Left ventricle myocardium inferior (tissue), 1 donor: ENCODE data around the gene TEX52. TPM values are rescaled to one million over a fixed set of nuclear protein-coding genes. Genes with fewer than 3 reads are reported as not detected.
A peak's percentile ranks its signal among the peaks of the same experiment; 100 is the strongest.

Experiments
- DNase-seq: peaks from one replicate; pipeline ENCODE4 v3.0.0-alpha.2; 2020
- H3K27ac ChIP-seq: fragments of 200-600 bp; replicated peaks from 2 replicates; pipeline ENCODE4 v1.8.0; 2021
- H3K27me3 ChIP-seq: fragments of 200-600 bp; 2 replicates; pipeline ENCODE4 v1.8.0; 2021; ENCODE audit warnings: low read depth
- H3K36me3 ChIP-seq: fragments of 200-600 bp; 2 replicates; pipeline ENCODE4 v1.8.0; 2021
- H3K4me1 ChIP-seq: fragments of 200-600 bp; 2 replicates; pipeline ENCODE4 v1.8.0; 2021
- H3K4me3 ChIP-seq: fragments of 200-600 bp; 2 replicates; pipeline ENCODE4 v1.8.0; 2021; ENCODE audit warnings: mild to moderate bottlenecking, moderate library complexity
- H3K9me3 ChIP-seq: fragments of 200-600 bp; replicated peaks from 2 replicates; pipeline ENCODE4 v1.8.0; 2021
- intact Hi-C: fragments of 100-400 bp; cut with micrococcal nuclease; formaldehyde crosslinking; loops from one replicate; pipeline ENCODE4 v1.11.0; 2022
- total RNA-seq: library from RNA; stranded (reverse); fragmentation: NEBNext Ultra II Directional; extraction: Animal tissue kit (Norgen Biotek cat#: 25700); gene quantifications from one replicate; pipeline ENCODE4 v1.2.1, GENCODE V29; 2021
- TF ChIP-seq, protein P1 (sequence below): fragments of 200-600 bp; IDR thresholded peaks from 2 replicates; pipeline ENCODE4 v1.8.0; 2021; ENCODE audit warnings: antibody characterized with exemption, mild to moderate bottlenecking, borderline replicate concordance
- donor health status: DM: no; HTN: yes; CAD: no; lungs with severe emphysema.

TEX52 gene
- total RNA-seq, 1 donor from 2014 or later, result not detected

DNA sequence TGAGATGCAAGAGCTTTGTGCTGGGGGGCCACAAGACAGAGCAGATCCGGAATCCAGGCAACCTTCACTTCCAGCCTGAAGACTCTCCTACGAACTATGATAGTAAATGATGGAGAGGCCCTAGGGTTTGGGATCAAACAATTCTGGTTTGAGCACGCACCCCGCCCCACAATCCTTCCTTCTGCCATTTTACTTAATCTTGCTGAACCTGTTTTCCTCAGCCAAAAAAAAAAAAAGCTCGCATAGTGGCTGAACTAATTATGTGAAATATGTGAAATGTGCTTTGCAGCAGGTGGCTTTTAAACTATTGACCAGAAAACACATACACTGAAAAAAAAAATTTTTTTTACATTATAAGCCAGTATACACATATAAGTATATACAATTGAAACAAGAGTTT is 45.0 kb downstream of the TEX52 start:
- intact Hi-C loops, result no loop called here
- Histone ChIP-seq H3K27me3 (no peaks in the 10 kb centered on the region), H3K9me3 (no peaks in the 10 kb centered on the region), H3K4me3 (peak overlapping the region; percentile 90), H3K4me1 (peaks cover 27% of the 10 kb centered on the region), H3K27ac (peak overlapping the region; percentile 99), H3K36me3 (peaks cover 12% of the 10 kb centered on the region)
- DNase-seq, result no peak
- TF ChIP-seq, protein P1, sequence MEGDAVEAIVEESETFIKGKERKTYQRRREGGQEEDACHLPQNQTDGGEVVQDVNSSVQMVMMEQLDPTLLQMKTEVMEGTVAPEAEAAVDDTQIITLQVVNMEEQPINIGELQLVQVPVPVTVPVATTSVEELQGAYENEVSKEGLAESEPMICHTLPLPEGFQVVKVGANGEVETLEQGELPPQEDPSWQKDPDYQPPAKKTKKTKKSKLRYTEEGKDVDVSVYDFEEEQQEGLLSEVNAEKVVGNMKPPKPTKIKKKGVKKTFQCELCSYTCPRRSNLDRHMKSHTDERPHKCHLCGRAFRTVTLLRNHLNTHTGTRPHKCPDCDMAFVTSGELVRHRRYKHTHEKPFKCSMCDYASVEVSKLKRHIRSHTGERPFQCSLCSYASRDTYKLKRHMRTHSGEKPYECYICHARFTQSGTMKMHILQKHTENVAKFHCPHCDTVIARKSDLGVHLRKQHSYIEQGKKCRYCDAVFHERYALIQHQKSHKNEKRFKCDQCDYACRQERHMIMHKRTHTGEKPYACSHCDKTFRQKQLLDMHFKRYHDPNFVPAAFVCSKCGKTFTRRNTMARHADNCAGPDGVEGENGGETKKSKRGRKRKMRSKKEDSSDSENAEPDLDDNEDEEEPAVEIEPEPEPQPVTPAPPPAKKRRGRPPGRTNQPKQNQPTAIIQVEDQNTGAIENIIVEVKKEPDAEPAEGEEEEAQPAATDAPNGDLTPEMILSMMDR, result no peak

DNA sequence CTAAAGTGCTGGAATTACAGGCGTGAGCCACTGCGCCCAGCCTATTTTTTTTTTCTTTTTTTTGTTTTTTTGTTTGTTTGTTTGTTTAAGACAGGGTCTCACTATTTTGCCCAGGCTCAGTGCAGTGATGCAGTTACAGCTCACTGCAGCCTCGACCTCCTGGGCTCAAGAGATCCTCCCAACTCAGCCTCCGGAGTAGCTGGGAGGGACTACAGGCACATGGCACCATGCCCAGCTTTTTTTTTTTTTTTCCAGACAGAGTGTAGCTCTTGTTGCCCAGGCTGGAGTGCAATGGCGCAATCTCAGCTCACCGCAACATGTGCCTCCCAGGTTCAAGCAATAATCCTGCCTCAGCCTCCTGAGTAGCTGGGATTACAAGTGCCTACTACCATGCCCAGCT is 50.1 kb downstream of the TEX52 start:
- no peaks in the 10 kb centered on the region for H3K27me3 ChIP-seq
- TF ChIP-seq, protein P1, result no peak
- H3K9me3 ChIP-seq, result no peaks in the 10 kb centered on the region
- peaks cover 40% of the 10 kb centered on the region for H3K36me3 ChIP-seq
- no peak overlapping the region for H3K4me3 ChIP-seq
- no peak overlapping the region for H3K27ac ChIP-seq
- H3K4me1 ChIP-seq, result peaks cover 32% of the 10 kb centered on the region
- DNase-seq, result no peak
- intact Hi-C loops, result no loop called here

GRCh38 chr12:2805143-2805520 is 51.7 kb downstream of the TEX52 start:
- Histone ChIP-seq H3K27me3 (no peaks in the 10 kb centered on the region), H3K36me3 (peaks cover 56% of the 10 kb centered on the region), H3K4me3 (no peak overlapping the region), H3K27ac (peak overlapping the region; percentile 69), H3K4me1 (peaks cover 44% of the 10 kb centered on the region), H3K9me3 (no peaks in the 10 kb centered on the region)
- intact Hi-C loops, result no loop called here
- DNase-seq, result no peak
- TF ChIP-seq, protein P1, result no peak

- DNase-seq, result peak; percentile 76
- H3K9me3 ChIP-seq, result no peaks in the 10 kb centered on the region
- intact Hi-C loops, result no loop called here
- TF ChIP-seq, protein P1, result no peak
- peak overlapping the region; percentile 69 for H3K27ac ChIP-seq
- no peaks in the 10 kb centered on the region for H3K27me3 ChIP-seq
- H3K4me3 ChIP-seq, result no peak overlapping the region
- H3K4me1 ChIP-seq, result peaks cover 50% of the 10 kb centered on the region
- peaks cover 61% of the 10 kb centered on the region for H3K36me3 ChIP-seq
Measured at GRCh38 chr12:2804393-2805142, 52.3 kb downstream of the TEX52 start.

DNA sequence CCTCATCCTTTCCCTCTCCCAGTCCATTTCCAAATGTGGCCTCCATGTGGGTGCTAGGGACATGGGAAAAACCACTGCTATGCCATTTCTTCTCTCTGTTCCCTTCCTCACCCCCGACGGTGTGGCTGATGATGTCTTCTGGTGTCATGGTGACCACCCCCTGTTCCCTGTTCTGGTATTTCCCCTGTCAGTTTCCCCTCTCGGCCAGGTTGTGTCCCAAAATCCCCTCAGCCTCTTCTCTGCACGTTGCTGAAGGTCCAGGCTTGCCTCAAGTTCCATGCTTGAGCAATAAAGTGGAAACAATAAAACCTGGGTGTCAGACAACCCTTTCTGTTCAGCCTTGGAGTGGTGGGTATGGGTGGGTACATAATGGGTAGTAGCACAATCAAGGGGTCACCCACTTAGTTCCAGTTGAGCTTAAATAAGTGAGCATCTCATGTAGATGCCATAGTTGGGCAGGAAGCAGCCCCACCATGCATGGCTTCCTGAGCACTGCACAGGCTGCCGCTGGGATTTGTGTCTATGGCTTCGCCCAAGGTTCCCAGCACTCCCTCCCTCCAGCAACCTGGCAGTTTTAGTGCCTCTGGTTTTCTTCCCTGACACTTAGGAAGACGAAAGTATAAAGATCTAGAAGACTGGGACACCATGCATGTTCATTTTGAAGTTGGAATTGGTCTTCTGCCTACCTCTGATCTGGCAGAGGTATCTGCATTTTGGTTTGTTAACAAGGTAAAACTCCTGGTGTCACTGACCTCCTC is 53.0 kb downstream of the TEX52 start:
- DNase-seq, result no peak
- H3K4me1 ChIP-seq, result peaks cover 55% of the 10 kb centered on the region
- H3K4me3 ChIP-seq, result no peak overlapping the region
- no peaks in the 10 kb centered on the region for H3K9me3 ChIP-seq
- peaks cover 69% of the 10 kb centered on the region for H3K36me3 ChIP-seq
- intact Hi-C loops, result no loop called here
- no peaks in the 10 kb centered on the region for H3K27me3 ChIP-seq
- H3K27ac ChIP-seq, result peak overlapping the region; percentile 69
- TF ChIP-seq, protein P1, result no peak
